ENCODE data around the gene ITGA7. TPM values are rescaled to one million over a fixed set of nuclear protein-coding genes. Genes with fewer than 3 reads are reported as not detected.

Gene ITGA7
- total RNA-seq (1 to 10 TPM in 1 of 2 donors, under 1 TPM in 1; 0.70 to 1.4 TPM), total RNA-seq (1.5 to 2.0 reads per million in 2 donors)

- Mint-ChIP-seq H3K27me3 (peaks cover 29% of the 10 kb centered on the region), H3K4me1 (peaks cover 25% of the 10 kb centered on the region), H3K4me3 (peak within 1 kb of the TSS; percentile 92), H3K27ac (peak within 1 kb of the TSS; percentile 79), H3K36me3 (ENCODE audit: low read depth) (peaks cover 9% of the 10 kb centered on the region)
- ATAC-seq = peak; percentile 79
- H3K9me3 ChIP-seq (ENCODE audit: control insufficient read depth, low read length, poor library complexity, severe bottlenecking) = no peaks in the 10 kb centered on the region
- DNase-seq = peak; percentile 38 to 66 (median 62)
Observed at GRCh38 chr12:55707841-55708694, at the start of gene ITGA7. Gene ITGA7, minus strand, starts transcription at chr12:55707904. Its CDS starts 222 bp downstream, at chr12:55707682.

GRCh38 chr12:55755246-55755645 lies 47.5 kb upstream of the ITGA7 start:
- Mint-ChIP-seq H3K4me1 (peaks cover 12% of the 10 kb centered on the region), H3K4me3 (no peak overlapping the region), H3K27me3 (no peaks in the 10 kb centered on the region), H3K27ac (peak overlapping the region; percentile 77), H3K36me3 (ENCODE audit: low read depth) (peaks cover 3% of the 10 kb centered on the region)
- ATAC-seq = no peak
- DNase-seq = no peak
- no peaks in the 10 kb centered on the region for H3K9me3 ChIP-seq (ENCODE audit: control insufficient read depth, low read length, poor library complexity, severe bottlenecking)

- H3K4me3 Mint-ChIP-seq = no peak overlapping the region
- DNase-seq (no peak), ATAC-seq (no peak)
- H3K27ac Mint-ChIP-seq = peak overlapping the region; percentile 86
- H3K9me3 ChIP-seq (ENCODE audit: control insufficient read depth, low read length, poor library complexity, severe bottlenecking) = no peaks in the 10 kb centered on the region
- no peaks in the 10 kb centered on the region for H3K27me3 Mint-ChIP-seq
- peaks cover 47% of the 10 kb centered on the region for H3K4me1 Mint-ChIP-seq
- H3K36me3 Mint-ChIP-seq (ENCODE audit: low read depth) = peaks cover 3% of the 10 kb centered on the region
Observed at GRCh38 chr12:55748230-55748993, 40.7 kb upstream of the ITGA7 start.

GRCh38 chr12:55746913-55747231 lies 39.2 kb upstream of the ITGA7 start:
- H3K27ac Mint-ChIP-seq = peak overlapping the region; percentile 86
- ATAC-seq = no peak
- H3K36me3 Mint-ChIP-seq (ENCODE audit: low read depth) = peaks cover 5% of the 10 kb centered on the region
- DNase-seq = no peak
- no peaks in the 10 kb centered on the region for H3K27me3 Mint-ChIP-seq
- H3K9me3 ChIP-seq (ENCODE audit: control insufficient read depth, low read length, poor library complexity, severe bottlenecking) = no peaks in the 10 kb centered on the region
- peaks cover 56% of the 10 kb centered on the region for H3K4me1 Mint-ChIP-seq
- no peak overlapping the region for H3K4me3 Mint-ChIP-seq

GRCh38 chr12:55746174-55746912 lies 38.6 kb upstream of the ITGA7 start:
- no peaks in the 10 kb centered on the region for H3K9me3 ChIP-seq (ENCODE audit: control insufficient read depth, low read length, poor library complexity, severe bottlenecking)
- H3K4me1 Mint-ChIP-seq = peaks cover 58% of the 10 kb centered on the region
- H3K27ac Mint-ChIP-seq = peak overlapping the region; percentile 86
- H3K4me3 Mint-ChIP-seq = peak overlapping the region; percentile 73
- ATAC-seq = no peak
- DNase-seq = no peak
- H3K36me3 Mint-ChIP-seq (ENCODE audit: low read depth) = peaks cover 5% of the 10 kb centered on the region
- no peaks in the 10 kb centered on the region for H3K27me3 Mint-ChIP-seq

GRCh38 chr12:55745361-55746173 lies 37.9 kb upstream of the ITGA7 start:
- H3K9me3 ChIP-seq (ENCODE audit: control insufficient read depth, low read length, poor library complexity, severe bottlenecking) = no peaks in the 10 kb centered on the region
- no peaks in the 10 kb centered on the region for H3K27me3 Mint-ChIP-seq
- no peak for DNase-seq
- no peak for ATAC-seq
- peak overlapping the region; percentile 90 for H3K27ac Mint-ChIP-seq
- H3K4me1 Mint-ChIP-seq = peaks cover 58% of the 10 kb centered on the region
- peak overlapping the region; percentile 94 for H3K4me3 Mint-ChIP-seq
- peaks cover 5% of the 10 kb centered on the region for H3K36me3 Mint-ChIP-seq (ENCODE audit: low read depth)

GRCh38 chr12:55744340-55745030 lies 36.8 kb upstream of the ITGA7 start:
- H3K36me3 Mint-ChIP-seq (ENCODE audit: low read depth) = peaks cover 3% of the 10 kb centered on the region
- no peaks in the 10 kb centered on the region for H3K9me3 ChIP-seq (ENCODE audit: control insufficient read depth, low read length, poor library complexity, severe bottlenecking)
- no peak for DNase-seq
- peak overlapping the region; percentile 94 for H3K4me3 Mint-ChIP-seq
- peaks cover 55% of the 10 kb centered on the region for H3K4me1 Mint-ChIP-seq
- no peak for ATAC-seq
- no peaks in the 10 kb centered on the region for H3K27me3 Mint-ChIP-seq
- peak overlapping the region; percentile 90 for H3K27ac Mint-ChIP-seq

- DNase-seq = peak in 1 of 3 donors; percentile 37
- H3K27ac Mint-ChIP-seq = peak overlapping the region; percentile 90
- peaks cover 52% of the 10 kb centered on the region for H3K4me1 Mint-ChIP-seq
- H3K4me3 Mint-ChIP-seq = peak overlapping the region; percentile 94
- no peaks in the 10 kb centered on the region for H3K9me3 ChIP-seq (ENCODE audit: control insufficient read depth, low read length, poor library complexity, severe bottlenecking)
- peaks cover 3% of the 10 kb centered on the region for H3K36me3 Mint-ChIP-seq (ENCODE audit: low read depth)
- H3K27me3 Mint-ChIP-seq = no peaks in the 10 kb centered on the region
- peak; percentile 65 for ATAC-seq
Observed at GRCh38 chr12:55743406-55744339, 36.0 kb upstream of the ITGA7 start.

GRCh38 chr12:55742719-55743405 lies 35.2 kb upstream of the ITGA7 start, which contains the start of gene GDF11:
Gene GDF11, plus strand, starts transcription at chr12:55743122. Its CDS starts 195 bp downstream, at chr12:55743317.
- Mint-ChIP-seq H3K4me3 (peak within 1 kb of the TSS; percentile 97), H3K27ac (peak within 1 kb of the TSS; percentile 90), H3K36me3 (ENCODE audit: low read depth) (peaks cover 3% of the 10 kb centered on the region), H3K27me3 (no peaks in the 10 kb centered on the region), H3K4me1 (peaks cover 56% of the 10 kb centered on the region)
- no peaks in the 10 kb centered on the region for H3K9me3 ChIP-seq (ENCODE audit: control insufficient read depth, low read length, poor library complexity, severe bottlenecking)
- peak; percentile 69 for ATAC-seq
- DNase-seq = peak; percentile 53 to 71 (median 68)

GRCh38 chr12:55741931-55742680 lies 34.4 kb upstream of the ITGA7 start:
- DNase-seq (no peak), ATAC-seq (no peak)
- Mint-ChIP-seq H3K4me3 (peak overlapping the region; percentile 97), H3K27me3 (no peaks in the 10 kb centered on the region), H3K27ac (peak overlapping the region; percentile 88), H3K36me3 (ENCODE audit: low read depth) (peaks cover 3% of the 10 kb centered on the region), H3K4me1 (peaks cover 55% of the 10 kb centered on the region)
- H3K9me3 ChIP-seq (ENCODE audit: control insufficient read depth, low read length, poor library complexity, severe bottlenecking) = no peaks in the 10 kb centered on the region
